CD4-positive, alpha-beta T cell treated with Interleukin-21 for 1 hour (primary cell): ENCODE results near the gene STH.

Experiments used
- DNase-seq: peaks from one replicate; pipeline ENCODE4 v3.0.0-alpha.2; 2020

STH gene

DNA sequence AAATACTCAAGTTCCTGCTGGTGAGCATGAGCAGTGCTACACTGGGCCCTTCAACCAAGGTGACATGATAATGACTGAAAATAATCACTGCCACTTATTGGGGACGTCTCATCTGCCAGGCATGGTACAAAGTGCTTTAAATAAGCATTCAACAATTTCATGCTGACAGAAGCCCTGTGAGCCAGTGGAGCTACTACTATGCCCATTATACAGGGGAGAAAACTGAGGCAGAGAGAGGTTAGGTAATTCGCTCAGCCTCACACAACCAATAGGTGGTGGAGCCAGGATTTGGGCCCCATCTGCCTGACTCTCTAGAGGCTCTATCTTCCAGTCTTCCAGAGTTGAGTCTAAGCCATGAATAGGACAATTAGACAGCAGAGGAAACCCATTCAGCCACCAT lies 30.3 kb upstream of the STH start:
- DNase-seq: no peak

- no peak for DNase-seq
Measured at GRCh38 chr17:45969726-45970125, 29.3 kb upstream of the STH start.

- DNase-seq: no peak
Measured at GRCh38 chr17:45970659-45971058, 28.4 kb upstream of the STH start.

DNA sequence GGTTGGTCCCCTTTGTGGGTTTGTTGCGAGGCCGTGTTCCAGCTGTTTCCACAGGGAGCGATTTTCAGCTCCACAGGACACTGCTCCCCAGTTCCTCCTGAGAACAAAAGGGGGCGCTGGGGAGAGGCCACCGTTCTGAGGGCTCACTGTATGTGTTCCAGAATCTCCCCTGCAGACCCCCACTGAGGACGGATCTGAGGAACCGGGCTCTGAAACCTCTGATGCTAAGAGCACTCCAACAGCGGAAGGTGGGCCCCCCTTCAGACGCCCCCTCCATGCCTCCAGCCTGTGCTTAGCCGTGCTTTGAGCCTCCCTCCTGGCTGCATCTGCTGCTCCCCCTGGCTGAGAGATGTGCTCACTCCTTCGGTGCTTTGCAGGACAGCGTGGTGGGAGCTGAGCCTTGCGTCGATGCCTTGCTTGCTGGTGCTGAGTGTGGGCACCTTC lies 27.3 kb upstream of the STH start:
- DNase-seq: no peak

DNA sequence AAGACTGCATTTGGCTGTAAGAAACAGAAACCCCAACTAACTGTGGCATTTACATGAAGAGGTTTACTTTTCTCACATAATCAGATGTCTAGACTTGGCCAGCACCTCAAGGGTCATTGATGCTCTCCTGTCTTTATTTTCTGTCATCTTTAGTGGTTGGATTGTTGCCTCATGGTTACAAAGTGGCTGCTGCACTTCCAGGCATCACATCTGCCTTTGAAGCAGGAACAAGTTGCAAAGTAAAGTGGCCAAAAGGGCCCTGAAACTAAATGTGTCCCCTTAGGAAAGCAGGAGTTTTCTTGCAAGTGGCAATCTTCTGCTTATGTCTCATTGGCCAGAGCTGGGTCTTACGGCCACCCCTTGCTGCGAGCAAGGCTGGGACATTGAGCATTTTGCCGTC lies 26.5 kb upstream of the STH start:
- no peak for DNase-seq

- no peak for DNase-seq
Measured at GRCh38 chr17:45973099-45973780, 25.8 kb upstream of the STH start.

GRCh38 chr17:45973946-45974859 lies 24.8 kb upstream of the STH start:
- no peak for DNase-seq

- DNase-seq: no peak
Measured at GRCh38 chr17:45974916-45975630, 24.0 kb upstream of the STH start.

DNA sequence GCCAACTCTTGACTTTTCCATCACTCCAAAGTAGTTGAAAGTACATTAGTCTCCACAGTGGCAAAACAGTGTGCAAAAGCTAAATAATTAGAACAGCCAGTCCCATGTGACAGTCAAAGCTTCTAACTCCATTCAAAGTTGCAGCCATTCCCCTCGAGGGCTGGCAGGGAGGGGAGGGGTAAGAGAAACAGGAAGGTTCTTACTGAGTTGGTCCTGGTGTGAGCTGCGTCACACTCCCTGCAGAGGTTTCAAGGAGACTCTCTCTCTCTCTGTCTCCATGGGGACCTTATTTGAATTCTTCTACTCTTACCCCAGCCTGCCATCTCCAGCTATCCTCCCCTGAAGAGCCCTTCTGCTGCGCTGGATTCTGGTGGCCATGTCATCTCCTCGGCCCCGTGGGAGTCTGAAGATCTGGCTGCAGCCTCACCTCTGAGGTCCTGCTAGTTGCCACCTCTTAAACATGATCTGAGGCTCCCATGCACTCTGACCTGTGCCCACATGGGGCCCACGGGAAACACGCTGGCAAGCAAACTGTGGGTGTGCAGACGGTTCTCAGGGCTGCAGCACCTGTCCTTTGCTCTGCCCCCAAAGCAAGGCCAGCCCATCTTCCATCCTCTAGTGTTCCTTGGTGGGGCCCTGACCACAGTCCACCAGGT lies 23.3 kb upstream of the STH start:
- DNase-seq: no peak

DNA sequence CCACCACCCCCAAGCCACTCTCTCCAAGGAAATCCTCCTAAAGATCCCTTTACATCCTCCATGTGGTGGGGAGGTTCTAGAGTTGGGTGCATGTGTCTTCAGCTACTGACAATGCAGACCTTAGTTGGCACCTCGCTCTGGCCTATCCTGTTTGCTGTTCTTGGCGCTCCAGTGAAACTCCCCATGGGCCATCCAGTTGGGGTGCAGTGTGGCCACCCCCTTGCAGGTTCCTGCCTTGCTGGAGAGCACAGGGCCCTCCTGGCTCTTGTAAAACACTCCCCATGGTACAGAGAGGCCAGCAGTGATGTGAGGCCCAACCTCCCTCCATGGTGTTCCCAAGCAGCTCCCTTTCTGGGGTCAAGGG lies 22.7 kb upstream of the STH start:
- DNase-seq: no peak

GRCh38 chr17:45976755-45977505 lies 22.1 kb upstream of the STH start:
- DNase-seq: no peak

- no peak for DNase-seq
Measured at GRCh38 chr17:45977506-45977824, 21.6 kb upstream of the STH start.

GRCh38 chr17:45977976-45978626 lies 20.9 kb upstream of the STH start:
- no peak for DNase-seq

- no peak for DNase-seq
Measured at GRCh38 chr17:45979137-45979536, 19.9 kb upstream of the STH start.

GRCh38 chr17:45980855-45981254 lies 18.2 kb upstream of the STH start:
- no peak for DNase-seq

GRCh38 chr17:45981306-45981705 lies 17.7 kb upstream of the STH start:
- DNase-seq: no peak

- no peak for DNase-seq
Measured at GRCh38 chr17:45982791-45983613, 16.0 kb upstream of the STH start.

GRCh38 chr17:45983614-45984310 lies 15.3 kb upstream of the STH start:
- DNase-seq: no peak

- no peak for DNase-seq
Measured at GRCh38 chr17:45984368-45984767, 14.7 kb upstream of the STH start.

DNA sequence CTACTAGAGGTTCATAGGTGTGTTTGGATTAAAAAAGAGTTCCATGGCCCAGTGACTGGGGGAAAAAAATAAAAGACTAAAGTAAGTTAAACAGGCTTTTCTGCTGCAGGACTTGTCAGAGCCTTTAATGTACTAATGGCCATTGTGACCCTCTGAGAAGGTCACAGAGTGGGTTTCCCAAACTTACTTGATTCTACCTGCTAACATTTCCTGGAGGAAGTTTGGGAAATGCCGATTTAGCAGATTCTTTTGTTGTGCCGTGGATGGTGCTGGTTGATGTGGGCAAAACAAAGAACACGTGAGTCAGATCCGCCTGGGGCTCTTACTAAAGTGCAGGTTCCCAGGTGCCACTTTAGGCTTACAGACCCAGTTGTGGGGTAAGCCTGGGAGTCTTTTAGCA lies 13.6 kb upstream of the STH start:
- DNase-seq: no peak

DNA sequence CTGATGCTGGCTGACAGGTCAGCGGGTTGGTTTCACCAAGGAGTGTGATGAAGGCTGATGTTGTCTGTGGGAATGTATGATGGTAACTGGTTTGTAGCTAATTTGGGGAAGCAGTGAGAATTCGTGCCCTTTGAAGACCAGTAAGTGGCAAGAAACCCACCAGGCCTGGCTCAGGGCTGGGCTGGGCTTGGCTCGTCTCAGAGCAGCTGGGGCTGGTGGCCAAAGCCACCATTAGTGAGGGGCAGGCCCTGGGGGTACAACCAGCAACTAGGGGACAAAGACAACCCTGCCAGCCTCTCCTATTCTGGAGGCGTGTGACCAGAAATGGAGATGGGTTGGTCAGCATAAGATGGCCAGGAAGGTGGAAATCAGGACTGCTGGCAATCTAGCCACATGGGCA lies 13.0 kb upstream of the STH start:
- DNase-seq: no peak
